Stomach (tissue), 4 donors: Measurements from ENCODE around the gene BDH1.

Experiments
- EP300 ChIP-seq: sonication (generic); formaldehyde crosslinking; IDR thresholded peaks from one replicate; pipeline ENCODE4 v1.6.1; 2017; ENCODE audit warnings: antibody characterized with exemption
- POLR2A ChIP-seq, 4 donors: fragments of 450-650 bp; IDR thresholded peaks; one replicate each; pipeline ENCODE4 v1.6.1; 2016; ENCODE audit warnings: antibody characterized with exemption in 4 of 4, control low read depth in 2 of 4, mild to moderate bottlenecking in 1 of 4, moderate library complexity in 1 of 4
- POLR2AphosphoS5 ChIP-seq, 3 donors: sonication (generic); formaldehyde crosslinking; IDR thresholded peaks; one replicate each; pipeline ENCODE4 v1.6.1; 2016; ENCODE audit warnings: antibody characterized with exemption in 3 of 3
- TF ChIP-seq, protein P1 (sequence below), 7 experiments: fragments of 450-650 bp in 4 of 7; fragments of 200-600 bp in 3 of 7; sonication (generic) in 3 of 7; IDR thresholded peaks; one replicate each; pipeline ENCODE4 v1.5.1; 2016 to 2019; ENCODE audit warnings: antibody characterized with exemption in 7 of 7, control low read depth in 2 of 7, mild to moderate bottlenecking in 1 of 7

DNA sequence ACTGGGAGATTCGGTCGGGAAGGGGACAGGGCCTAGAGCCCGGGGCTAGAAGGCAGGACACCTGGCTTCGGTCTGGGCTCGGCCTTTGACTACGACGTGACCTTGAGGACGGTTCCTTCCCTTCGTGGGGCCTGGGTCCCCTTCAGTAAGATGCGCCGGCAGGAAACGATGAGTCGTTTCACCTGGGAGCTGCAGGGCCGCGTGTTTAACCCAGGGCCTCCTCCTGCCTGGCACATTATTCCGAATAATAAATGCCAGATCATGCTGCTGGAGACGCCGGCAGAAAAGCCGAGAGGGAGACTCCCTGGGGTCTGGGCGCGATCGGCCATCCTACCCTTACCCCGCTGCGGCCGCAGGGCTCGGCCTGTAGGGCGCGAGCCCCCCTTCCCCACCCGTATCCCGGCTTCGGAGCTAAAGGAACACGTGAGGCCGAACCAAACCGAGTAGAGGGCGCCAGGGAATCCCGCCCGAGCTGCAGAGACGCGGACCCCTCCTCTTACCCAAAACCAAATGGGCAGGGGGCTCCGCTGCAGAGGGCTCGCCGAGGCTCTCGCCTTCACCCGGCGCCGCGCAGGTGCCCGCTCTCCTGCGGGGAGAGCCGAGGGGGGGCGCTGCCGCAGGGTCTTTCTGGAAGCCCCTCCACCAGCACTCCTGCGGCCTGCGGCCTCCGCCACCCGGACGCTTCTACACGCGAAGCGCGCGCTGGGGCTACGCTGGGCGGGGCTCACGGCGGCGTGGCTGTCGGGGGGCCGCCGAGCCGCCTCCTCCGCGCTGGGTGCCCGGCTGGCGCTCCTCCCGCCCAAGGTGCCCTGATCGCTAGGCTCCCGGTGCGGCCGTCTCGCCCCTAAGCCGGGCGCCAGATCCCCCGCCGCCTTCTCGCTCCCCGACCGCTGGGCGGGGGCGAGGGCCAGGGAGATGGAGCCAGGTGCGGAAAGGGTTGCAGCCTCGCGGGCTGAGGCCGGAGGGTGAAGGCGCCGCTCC lies at the start of gene BDH1:
- TF ChIP-seq POLR2A (IDR thresholded peaks at IDR 0.05) (no peak), POLR2AphosphoS5 (IDR thresholded peaks at IDR 0.05) (peak in 2 of 3 donors; percentile 20 to 38), EP300 (no peak)
- TF ChIP-seq, protein P1, sequence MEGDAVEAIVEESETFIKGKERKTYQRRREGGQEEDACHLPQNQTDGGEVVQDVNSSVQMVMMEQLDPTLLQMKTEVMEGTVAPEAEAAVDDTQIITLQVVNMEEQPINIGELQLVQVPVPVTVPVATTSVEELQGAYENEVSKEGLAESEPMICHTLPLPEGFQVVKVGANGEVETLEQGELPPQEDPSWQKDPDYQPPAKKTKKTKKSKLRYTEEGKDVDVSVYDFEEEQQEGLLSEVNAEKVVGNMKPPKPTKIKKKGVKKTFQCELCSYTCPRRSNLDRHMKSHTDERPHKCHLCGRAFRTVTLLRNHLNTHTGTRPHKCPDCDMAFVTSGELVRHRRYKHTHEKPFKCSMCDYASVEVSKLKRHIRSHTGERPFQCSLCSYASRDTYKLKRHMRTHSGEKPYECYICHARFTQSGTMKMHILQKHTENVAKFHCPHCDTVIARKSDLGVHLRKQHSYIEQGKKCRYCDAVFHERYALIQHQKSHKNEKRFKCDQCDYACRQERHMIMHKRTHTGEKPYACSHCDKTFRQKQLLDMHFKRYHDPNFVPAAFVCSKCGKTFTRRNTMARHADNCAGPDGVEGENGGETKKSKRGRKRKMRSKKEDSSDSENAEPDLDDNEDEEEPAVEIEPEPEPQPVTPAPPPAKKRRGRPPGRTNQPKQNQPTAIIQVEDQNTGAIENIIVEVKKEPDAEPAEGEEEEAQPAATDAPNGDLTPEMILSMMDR (IDR thresholded peaks at IDR 0.05): no peak
